22Rv1 (cell line): ENCODE measurements around the gene HNRNPR.

ENCODE experiments used
- CTCF ChIP-seq: fragments of 450-650 bp; IDR thresholded peaks from 2 replicates; pipeline ENCODE4 v1.5.1; 2017; ENCODE audit warnings: mild to moderate bottlenecking
- ZFX ChIP-seq: fragments of 450-650 bp; IDR thresholded peaks from 2 replicates; pipeline ENCODE4 v1.6.1; 2017; ENCODE audit warnings: antibody characterized with exemption, borderline replicate concordance

GRCh38 chr1:23384312-23385058 is 40.4 kb upstream of the HNRNPR start:
- TF ChIP-seq CTCF (no peak), ZFX (no peak)
